ENCODE data around the gene GNRHR.
"Not testable (repeated sequence)": the region's sequence is repeated elsewhere in the genome, so short reads cannot be mapped to it uniquely, and the experiment has no call there.

The GNRHR gene

DNA sequence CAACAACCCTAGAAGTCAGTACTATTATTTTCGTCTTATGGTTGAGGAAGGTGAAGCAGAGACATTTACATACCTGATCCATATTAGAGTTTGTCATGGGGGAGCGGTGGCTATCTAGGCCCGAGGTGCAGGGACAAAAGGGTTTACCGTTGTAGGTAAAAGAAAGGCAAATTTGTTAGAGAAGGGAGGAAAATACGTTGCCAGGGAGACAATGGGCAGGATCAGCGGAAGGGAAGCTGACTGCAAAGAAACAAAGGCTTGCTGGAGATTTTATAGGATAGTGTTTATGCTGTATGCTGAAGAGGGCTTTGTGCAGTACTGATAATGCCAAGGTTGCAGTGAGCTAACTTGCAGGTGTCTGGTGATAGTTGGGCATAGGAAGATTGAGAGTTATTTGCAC, 2.8 kb upstream of the GNRHR start:
- H3K4me1 ChIP-seq (ENCODE audit: insufficient read depth, low read length); H3K27me3 ChIP-seq (ENCODE audit: insufficient read depth, low read length); H3K27ac ChIP-seq (ENCODE audit: low read length); H3K9ac ChIP-seq (ENCODE audit: low read depth, low read length); H3K9me3 ChIP-seq (ENCODE audit: insufficient read depth, low read depth, low read length); H3K4me3 ChIP-seq (ENCODE audit: low read length); H3K36me3 ChIP-seq (ENCODE audit: insufficient read depth, low read depth, low read length): not testable (repeated sequence)

DNA sequence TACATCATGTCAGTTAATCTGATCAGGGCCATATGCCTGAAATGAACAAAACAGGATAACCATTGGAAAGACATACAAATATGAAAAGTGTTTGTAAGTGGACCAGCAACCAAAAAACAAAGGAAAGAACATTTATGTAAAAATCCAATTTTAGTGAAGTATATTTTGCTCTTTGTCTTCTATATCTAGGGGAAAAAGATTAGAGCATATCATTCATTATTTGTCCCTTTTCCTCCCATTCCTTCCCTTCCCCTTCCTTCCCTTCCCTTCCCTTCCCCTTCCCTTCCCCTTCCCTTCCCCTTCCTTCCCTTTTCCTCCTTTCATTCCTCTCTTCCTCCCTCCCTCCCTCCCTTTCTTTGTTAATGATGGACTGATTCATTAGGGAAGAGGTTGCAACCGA, 1.8 kb upstream of the GNRHR start:
- Histone ChIP-seq H3K36me3 (ENCODE audit: insufficient read depth, low read depth, low read length) (no peaks in the 10 kb centered on the region), H3K4me3 (ENCODE audit: low read length) (no peak overlapping the region), H3K4me1 (ENCODE audit: insufficient read depth, low read length) (peaks cover 4% of the 10 kb centered on the region; the same call in 1 of the 2 replicates), H3K9me3 (ENCODE audit: insufficient read depth, low read depth, low read length) (no peaks in the 10 kb centered on the region), H3K27me3 (ENCODE audit: insufficient read depth, low read length) (no peaks in the 10 kb centered on the region), H3K9ac (ENCODE audit: low read depth, low read length) (no peak overlapping the region), H3K27ac (ENCODE audit: low read length) (no peak overlapping the region)

DNA sequence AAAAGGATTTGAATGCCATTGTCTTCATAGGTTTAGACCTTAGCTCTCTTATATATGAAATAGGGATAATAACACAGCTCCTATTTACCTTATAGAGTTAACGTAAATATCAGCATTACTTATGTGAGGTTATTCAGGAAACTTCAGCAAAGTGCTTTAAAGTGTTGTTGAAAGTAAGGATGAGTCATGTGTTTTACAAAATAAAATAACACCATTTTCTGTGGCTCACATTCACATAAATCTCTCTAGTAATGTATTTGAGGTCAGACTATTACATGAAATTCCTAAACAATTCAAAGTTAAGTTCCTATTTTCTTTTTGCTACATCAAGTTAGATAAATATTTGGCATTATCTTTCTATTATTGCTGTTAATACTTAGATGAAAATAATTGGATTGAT, 2.9 kb downstream of the GNRHR start:
- Histone ChIP-seq H3K27me3 (ENCODE audit: insufficient read depth, low read length) (no peaks in the 10 kb centered on the region), H3K9me3 (ENCODE audit: insufficient read depth, low read depth, low read length) (no peaks in the 10 kb centered on the region), H3K36me3 (ENCODE audit: insufficient read depth, low read depth, low read length) (no peaks in the 10 kb centered on the region), H3K4me1 (ENCODE audit: insufficient read depth, low read length) (no peaks in the 10 kb centered on the region), H3K4me3 (ENCODE audit: low read length) (no peak overlapping the region), H3K27ac (ENCODE audit: low read length) (no peak overlapping the region), H3K9ac (ENCODE audit: low read depth, low read length) (no peak overlapping the region)

- no peak overlapping the region for H3K4me3 ChIP-seq (ENCODE audit: low read length)
- no peaks in the 10 kb centered on the region for H3K9me3 ChIP-seq (ENCODE audit: insufficient read depth, low read depth, low read length)
- H3K27me3 ChIP-seq (ENCODE audit: insufficient read depth, low read length) = no peaks in the 10 kb centered on the region
- H3K36me3 ChIP-seq (ENCODE audit: insufficient read depth, low read depth, low read length) = no peaks in the 10 kb centered on the region
- no peak overlapping the region for H3K9ac ChIP-seq (ENCODE audit: low read depth, low read length)
- H3K4me1 ChIP-seq (ENCODE audit: insufficient read depth, low read length) = no peaks in the 10 kb centered on the region
- H3K27ac ChIP-seq (ENCODE audit: low read length) = no peak overlapping the region
Measured at GRCh38 chr4:67750691-67751090, 3.5 kb downstream of the GNRHR start.

GRCh38 chr4:67749286-67749685, 4.9 kb downstream of the GNRHR start:
- Histone ChIP-seq H3K9ac (ENCODE audit: low read depth, low read length) (no peak overlapping the region), H3K27me3 (ENCODE audit: insufficient read depth, low read length) (no peaks in the 10 kb centered on the region), H3K4me1 (ENCODE audit: insufficient read depth, low read length) (no peaks in the 10 kb centered on the region), H3K36me3 (ENCODE audit: insufficient read depth, low read depth, low read length) (no peaks in the 10 kb centered on the region), H3K27ac (ENCODE audit: low read length) (no peak overlapping the region), H3K4me3 (ENCODE audit: low read length) (no peak overlapping the region), H3K9me3 (ENCODE audit: insufficient read depth, low read depth, low read length) (no peaks in the 10 kb centered on the region)

- Histone ChIP-seq H3K36me3 (ENCODE audit: insufficient read depth, low read depth, low read length) (no peaks in the 10 kb centered on the region), H3K9me3 (ENCODE audit: insufficient read depth, low read depth, low read length) (no peaks in the 10 kb centered on the region), H3K27ac (ENCODE audit: low read length) (no peak overlapping the region), H3K4me3 (ENCODE audit: low read length) (no peak overlapping the region), H3K4me1 (ENCODE audit: insufficient read depth, low read length) (no peaks in the 10 kb centered on the region), H3K27me3 (ENCODE audit: insufficient read depth, low read length) (no peaks in the 10 kb centered on the region), H3K9ac (ENCODE audit: low read depth, low read length) (no peak overlapping the region)
Measured at GRCh38 chr4:67746797-67747495, 7.2 kb downstream of the GNRHR start.

GRCh38 chr4:67744561-67745283, 9.5 kb downstream of the GNRHR start:
- no peak overlapping the region for H3K9ac ChIP-seq (ENCODE audit: low read depth, low read length)
- no peak overlapping the region for H3K4me3 ChIP-seq (ENCODE audit: low read length)
- H3K36me3 ChIP-seq (ENCODE audit: insufficient read depth, low read depth, low read length) = no peaks in the 10 kb centered on the region

GRCh38 chr4:67743194-67743593, 11.0 kb downstream of the GNRHR start:
- H3K4me1 ChIP-seq (ENCODE audit: insufficient read depth, low read length) = no peaks in the 10 kb centered on the region
- H3K27ac ChIP-seq (ENCODE audit: low read length) = no peak overlapping the region
- H3K9ac ChIP-seq (ENCODE audit: low read depth, low read length) = no peak overlapping the region
- no peaks in the 10 kb centered on the region for H3K36me3 ChIP-seq (ENCODE audit: insufficient read depth, low read depth, low read length)
- H3K27me3 ChIP-seq (ENCODE audit: insufficient read depth, low read length) = no peaks in the 10 kb centered on the region
- no peak overlapping the region for H3K4me3 ChIP-seq (ENCODE audit: low read length)
- H3K9me3 ChIP-seq (ENCODE audit: insufficient read depth, low read depth, low read length) = no peaks in the 10 kb centered on the region

More at GRCh38 chr4:67744561-67745283, 9.5 kb downstream of the GNRHR start:
- no peaks in the 10 kb centered on the region for H3K27me3 ChIP-seq (ENCODE audit: insufficient read depth, low read length)
- no peaks in the 10 kb centered on the region for H3K4me1 ChIP-seq (ENCODE audit: insufficient read depth, low read length)
- H3K9me3 ChIP-seq (ENCODE audit: insufficient read depth, low read depth, low read length) = no peaks in the 10 kb centered on the region
- no peak overlapping the region for H3K27ac ChIP-seq (ENCODE audit: low read length)

- H3K27ac ChIP-seq (ENCODE audit: low read length) = no peak overlapping the region
- H3K9me3 ChIP-seq (ENCODE audit: insufficient read depth, low read depth, low read length) = no peaks in the 10 kb centered on the region
- H3K27me3 ChIP-seq (ENCODE audit: insufficient read depth, low read length) = no peaks in the 10 kb centered on the region
- no peaks in the 10 kb centered on the region for H3K4me1 ChIP-seq (ENCODE audit: insufficient read depth, low read length)
- no peaks in the 10 kb centered on the region for H3K36me3 ChIP-seq (ENCODE audit: insufficient read depth, low read depth, low read length)
- H3K9ac ChIP-seq (ENCODE audit: low read depth, low read length) = no peak overlapping the region
- H3K4me3 ChIP-seq (ENCODE audit: low read length) = no peak overlapping the region
Measured at GRCh38 chr4:67736262-67736661, 17.9 kb downstream of the GNRHR start.

GRCh38 chr4:67735325-67735724, 18.9 kb downstream of the GNRHR start:
- no peaks in the 10 kb centered on the region for H3K9me3 ChIP-seq (ENCODE audit: insufficient read depth, low read depth, low read length)
- no peaks in the 10 kb centered on the region for H3K4me1 ChIP-seq (ENCODE audit: insufficient read depth, low read length)
- H3K4me3 ChIP-seq (ENCODE audit: low read length) = no peak overlapping the region
- H3K27ac ChIP-seq (ENCODE audit: low read length) = no peak overlapping the region
- H3K27me3 ChIP-seq (ENCODE audit: insufficient read depth, low read length) = no peaks in the 10 kb centered on the region
- H3K9ac ChIP-seq (ENCODE audit: low read depth, low read length) = no peak overlapping the region
- no peaks in the 10 kb centered on the region for H3K36me3 ChIP-seq (ENCODE audit: insufficient read depth, low read depth, low read length)

- not testable (repeated sequence) for H3K9ac ChIP-seq (ENCODE audit: low read depth, low read length); H3K4me3 ChIP-seq (ENCODE audit: low read length); H3K27ac ChIP-seq (ENCODE audit: low read length); H3K4me1 ChIP-seq (ENCODE audit: insufficient read depth, low read length); H3K9me3 ChIP-seq (ENCODE audit: insufficient read depth, low read depth, low read length); H3K36me3 ChIP-seq (ENCODE audit: insufficient read depth, low read depth, low read length); H3K27me3 ChIP-seq (ENCODE audit: insufficient read depth, low read length)
Measured at GRCh38 chr4:67730511-67730910, 23.7 kb downstream of the GNRHR start.

- H3K4me3 ChIP-seq (ENCODE audit: low read length) = no peak overlapping the region
- H3K4me1 ChIP-seq (ENCODE audit: insufficient read depth, low read length) = no peaks in the 10 kb centered on the region
- H3K27me3 ChIP-seq (ENCODE audit: insufficient read depth, low read length) = no peaks in the 10 kb centered on the region
- H3K9ac ChIP-seq (ENCODE audit: low read depth, low read length) = no peak overlapping the region
- H3K27ac ChIP-seq (ENCODE audit: low read length) = no peak overlapping the region
- no peaks in the 10 kb centered on the region for H3K36me3 ChIP-seq (ENCODE audit: insufficient read depth, low read depth, low read length)
- H3K9me3 ChIP-seq (ENCODE audit: insufficient read depth, low read depth, low read length) = no peaks in the 10 kb centered on the region
Measured at GRCh38 chr4:67727124-67727850, 26.9 kb downstream of the GNRHR start.

All from iPS-20b (cell line).